GM18526 (cell line): ENCODE results near the gene SKIC3.

Experiments used
- POLR2A ChIP-seq: IDR thresholded peaks from 3 replicates; pipeline ENCODE4 v1.6.1; 2011; ENCODE audit not compliant: insufficient read length; ENCODE audit errors: extremely low read depth

SKIC3 gene

GRCh38 chr5:95549030-95549429 is 5.7 kb downstream of the SKIC3 start:
- no peak for TF ChIP-seq POLR2A

- TF ChIP-seq POLR2A: no peak
These were observed 11.6 kb downstream of the SKIC3 start for GRCh38 chr5:95543017-95543705.

- TF ChIP-seq POLR2A: no peak
These were observed 17.3 kb downstream of the SKIC3 start for GRCh38 chr5:95537501-95537900.

- TF ChIP-seq POLR2A: no peak
These were observed 21.0 kb downstream of the SKIC3 start for GRCh38 chr5:95533761-95534160.

GRCh38 chr5:95533106-95533505 is 21.7 kb downstream of the SKIC3 start:
- no peak for TF ChIP-seq POLR2A

- TF ChIP-seq POLR2A: no peak
These were observed 22.4 kb downstream of the SKIC3 start for GRCh38 chr5:95532415-95532814.

GRCh38 chr5:95531491-95531890 is 23.3 kb downstream of the SKIC3 start:
- TF ChIP-seq POLR2A: no peak

GRCh38 chr5:95530416-95530815 is 24.4 kb downstream of the SKIC3 start:
- TF ChIP-seq POLR2A: no peak

- TF ChIP-seq POLR2A: no peak
These were observed 26.2 kb downstream of the SKIC3 start for GRCh38 chr5:95528565-95528964.

GRCh38 chr5:95526871-95527270 is 27.9 kb downstream of the SKIC3 start:
- no peak for TF ChIP-seq POLR2A

- TF ChIP-seq POLR2A: no peak
These were observed 30.4 kb downstream of the SKIC3 start for GRCh38 chr5:95524423-95524822.

- no peak for TF ChIP-seq POLR2A
These were observed 34.6 kb downstream of the SKIC3 start for GRCh38 chr5:95520206-95520605.

- TF ChIP-seq POLR2A: no peak
These were observed 35.1 kb downstream of the SKIC3 start for GRCh38 chr5:95519681-95520080.

GRCh38 chr5:95519151-95519550 is 35.6 kb downstream of the SKIC3 start:
- no peak for TF ChIP-seq POLR2A

- TF ChIP-seq POLR2A: no peak
These were observed 36.4 kb downstream of the SKIC3 start for GRCh38 chr5:95518417-95518816.

GRCh38 chr5:95511606-95512005 is 43.2 kb downstream of the SKIC3 start:
- no peak for TF ChIP-seq POLR2A

- TF ChIP-seq POLR2A: no peak
These were observed 46.2 kb downstream of the SKIC3 start for GRCh38 chr5:95508550-95508949.
